GM12801 (cell line): ENCODE measurements around the gene SLIT3.

Experiments
- CTCF ChIP-seq: IDR thresholded peaks from one replicate; pipeline ENCODE4 v1.5.1; 2011; ENCODE audit warnings: control low read depth; ENCODE audit not compliant: insufficient read length; ENCODE audit errors: extremely low read depth

The SLIT3 gene

GRCh38 chr5:168701641-168702040 lies 599.3 kb downstream of the SLIT3 start:
- TF ChIP-seq CTCF = no peak

DNA sequence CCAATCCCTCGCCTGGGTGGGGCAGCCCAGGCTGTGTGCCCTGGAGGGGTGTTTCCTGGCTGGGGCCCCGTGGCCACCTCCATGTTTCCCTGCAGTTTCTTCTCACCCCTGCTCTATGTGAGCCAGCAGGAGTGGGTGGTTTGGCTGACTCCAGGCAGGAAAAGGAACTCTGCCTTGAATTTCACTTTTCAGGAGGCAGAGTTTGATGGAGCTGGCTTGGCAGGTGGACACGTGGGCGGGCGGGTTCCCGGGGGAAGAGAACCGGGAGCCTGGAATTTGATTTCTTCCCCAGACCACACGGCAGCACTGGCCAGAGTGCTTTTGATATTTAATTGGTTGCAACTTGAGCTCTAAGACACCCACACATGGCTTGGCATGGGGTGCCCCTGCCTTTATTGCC lies 601.9 kb downstream of the SLIT3 start:
- TF ChIP-seq CTCF = no peak

GRCh38 chr5:168697034-168697720 lies 603.8 kb downstream of the SLIT3 start:
- no peak for TF ChIP-seq CTCF

GRCh38 chr5:168696611-168697010 lies 604.3 kb downstream of the SLIT3 start:
- TF ChIP-seq CTCF = no peak

DNA sequence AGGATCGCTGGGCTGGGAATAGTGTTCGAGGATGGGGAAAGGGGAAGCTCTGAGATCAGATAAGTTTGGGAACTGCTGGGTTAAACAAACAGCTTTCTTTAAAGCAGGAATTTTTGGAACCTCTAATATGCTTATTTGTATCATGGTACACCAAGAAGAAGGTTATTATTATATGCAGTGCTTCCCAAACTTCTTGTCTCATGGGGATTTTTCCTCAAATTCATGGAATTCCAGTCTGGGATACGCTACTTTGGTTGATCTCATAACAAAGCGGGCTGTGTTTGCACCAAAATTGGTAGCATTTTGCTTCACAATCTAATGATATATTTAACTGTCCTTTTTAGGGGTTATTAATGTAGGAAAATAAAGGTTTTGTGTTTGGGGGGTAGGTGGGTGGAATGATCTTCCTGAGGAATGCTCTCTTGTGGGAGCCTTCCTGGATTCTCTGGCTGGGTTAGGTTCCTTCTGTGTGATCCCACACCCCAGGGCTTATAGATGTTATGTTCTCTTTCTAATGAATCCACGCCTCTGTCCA lies 605.6 kb downstream of the SLIT3 start:
- TF ChIP-seq CTCF = no peak

DNA sequence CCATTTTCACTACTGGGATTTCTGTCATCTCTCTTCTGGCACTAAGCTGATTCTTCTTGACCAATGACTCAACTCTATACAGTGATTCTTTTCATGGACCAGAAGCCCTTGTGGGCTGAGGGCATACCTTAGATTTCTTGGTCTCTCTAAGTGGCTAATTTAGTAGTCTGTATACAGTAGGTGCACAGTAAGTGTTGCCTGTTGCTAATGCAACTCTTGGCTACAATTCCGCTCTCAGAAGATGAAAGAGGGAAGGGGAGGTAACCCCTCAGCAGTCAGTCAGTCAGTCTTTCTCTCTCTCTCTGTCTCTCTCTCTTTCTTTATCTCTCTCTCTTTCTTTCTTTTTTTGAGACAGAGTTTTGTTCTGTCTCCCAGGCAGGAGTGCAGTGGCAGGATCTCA lies 606.6 kb downstream of the SLIT3 start:
- TF ChIP-seq CTCF = no peak

- no peak for TF ChIP-seq CTCF
These were observed 607.1 kb downstream of the SLIT3 start for GRCh38 chr5:168693883-168694282.
